HFF-Myc (cell line): Measurements from ENCODE around the gene CUX1.

Source experiments
- DNase-seq: peaks from one replicate; pipeline ENCODE4 v3.0.0-alpha.2; 2011; ENCODE audit warnings: low read depth; ENCODE audit errors: extremely low read depth
- H3K4me3 ChIP-seq: replicated peaks from 2 replicates; pipeline ENCODE4 v1.5.1; 2011; ENCODE audit warnings: low read depth, mild to moderate bottlenecking, control low read depth, low read length
- CTCF ChIP-seq: IDR thresholded peaks from 2 replicates; pipeline ENCODE4 v1.5.1; 2012; ENCODE audit warnings: mild to moderate bottlenecking, low read depth, low read length, control low read depth; ENCODE audit errors: missing control alignments

Gene CUX1

GRCh38 chr7:101910991-101911799 lies 93.8 kb downstream of the CUX1 start:
- no peak for TF ChIP-seq CTCF
- DNase-seq, result no peak
- no peak overlapping the region for H3K4me3 ChIP-seq

GRCh38 chr7:101911800-101912715 lies 94.6 kb downstream of the CUX1 start:
- TF ChIP-seq CTCF, result no peak
- no peak overlapping the region for H3K4me3 ChIP-seq
- no peak for DNase-seq

GRCh38 chr7:101912716-101913110 lies 95.3 kb downstream of the CUX1 start:
- no peak for DNase-seq
- no peak for TF ChIP-seq CTCF
- no peak overlapping the region for H3K4me3 ChIP-seq

- TF ChIP-seq CTCF, result no peak
- DNase-seq, result no peak
- no peak overlapping the region for H3K4me3 ChIP-seq
Observed at GRCh38 chr7:101913247-101913721, 95.9 kb downstream of the CUX1 start.

GRCh38 chr7:101913851-101914250 lies 96.4 kb downstream of the CUX1 start:
- DNase-seq, result no peak
- no peak for TF ChIP-seq CTCF

GRCh38 chr7:101915000-101915399 lies 97.6 kb downstream of the CUX1 start:
- H3K4me3 ChIP-seq, result no peak overlapping the region
- DNase-seq, result no peak
- TF ChIP-seq CTCF, result no peak

More at GRCh38 chr7:101913851-101914250, 96.4 kb downstream of the CUX1 start:
- H3K4me3 ChIP-seq, result no peak overlapping the region
